ENCODE results near the gene EGFL8.

EGFL8 gene

GRCh38 chr6:32168350-32168749 is 4.0 kb downstream of the EGFL8 start:
- no peak for DNase-seq (ENCODE audit: low read depth)

- DNase-seq (ENCODE audit: low read depth): no peak
These were observed 4.6 kb downstream of the EGFL8 start for GRCh38 chr6:32168807-32169591.

- DNase-seq (ENCODE audit: low read depth): no peak
These were observed 5.9 kb downstream of the EGFL8 start for GRCh38 chr6:32170294-32170693.

- no peak for DNase-seq (ENCODE audit: low read depth)
These were observed 6.8 kb downstream of the EGFL8 start for GRCh38 chr6:32171234-32171633.

- no peak for DNase-seq (ENCODE audit: low read depth)
These were observed 8.8 kb downstream of the EGFL8 start for GRCh38 chr6:32173051-32173727.

- no peak for DNase-seq (ENCODE audit: low read depth)
These were observed 10.0 kb downstream of the EGFL8 start for GRCh38 chr6:32174416-32174815.

GRCh38 chr6:32175322-32175710 is 10.9 kb downstream of the EGFL8 start:
- no peak for DNase-seq (ENCODE audit: low read depth)

- peak; percentile 95 for DNase-seq (ENCODE audit: low read depth)
These were observed 11.5 kb downstream of the EGFL8 start, which contains the start of gene AGPAT1 for GRCh38 chr6:32175711-32176475. TSS of gene AGPAT1 (minus strand) at chr6:32176084. CDS start at chr6:32171496, 4,588 bp downstream.

GRCh38 chr6:32176476-32177182 is 12.2 kb downstream of the EGFL8 start:
- DNase-seq (ENCODE audit: low read depth): no peak

- no peak for DNase-seq (ENCODE audit: low read depth)
These were observed 12.9 kb downstream of the EGFL8 start for GRCh38 chr6:32177183-32177787.

GRCh38 chr6:32177788-32178546 is 13.6 kb downstream of the EGFL8 start, which contains the start of gene RNF5:
TSS of gene RNF5 (plus strand) at chr6:32178405. CDS start at chr6:32178512, 107 bp downstream.
- peak; percentile 83 for DNase-seq (ENCODE audit: low read depth)

- DNase-seq (ENCODE audit: low read depth): no peak
These were observed 14.4 kb downstream of the EGFL8 start for GRCh38 chr6:32178547-32179440.

- DNase-seq (ENCODE audit: low read depth): no peak
These were observed 15.5 kb downstream of the EGFL8 start for GRCh38 chr6:32179766-32180405.

GRCh38 chr6:32181148-32181702 is 16.8 kb downstream of the EGFL8 start:
- no peak for DNase-seq (ENCODE audit: low read depth)

GRCh38 chr6:32181915-32182529 is 17.6 kb downstream of the EGFL8 start:
- DNase-seq (ENCODE audit: low read depth): no peak

GRCh38 chr6:32182555-32182981 is 18.2 kb downstream of the EGFL8 start:
- DNase-seq (ENCODE audit: low read depth): no peak

- no peak for DNase-seq (ENCODE audit: low read depth)
These were observed 18.6 kb downstream of the EGFL8 start for GRCh38 chr6:32183030-32183429.

- no peak for DNase-seq (ENCODE audit: low read depth)
These were observed 19.2 kb downstream of the EGFL8 start for GRCh38 chr6:32183483-32184083.
